ENCODE data around the gene SLC17A8.

DNA sequence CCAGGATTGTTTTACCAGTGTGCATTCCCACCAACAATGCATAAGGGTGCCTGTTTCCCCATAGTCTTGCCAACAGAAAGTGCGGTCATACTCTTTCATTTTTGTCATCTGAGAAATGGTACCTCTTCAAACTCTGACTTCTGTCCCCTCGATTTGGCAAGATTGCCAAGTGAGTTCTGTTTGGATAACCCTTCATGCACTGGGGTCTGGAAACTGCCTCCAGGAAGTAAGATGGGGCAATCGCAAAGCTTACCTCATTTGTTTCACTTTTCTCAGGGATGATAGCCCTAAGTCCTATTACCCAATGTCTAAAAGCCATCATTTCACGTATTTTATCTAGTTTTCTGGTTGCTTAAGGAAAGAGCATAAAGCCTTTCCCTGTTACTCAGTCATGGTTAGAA lies 88.2 kb downstream of the SLC17A8 start:
- TF ChIP-seq TAF1 (IDR thresholded peaks at IDR 0.05; ENCODE audit: low read depth, low read length) (no peak), POLR2AphosphoS5 (IDR thresholded peaks at IDR 0.05; ENCODE audit: low read depth, low read length) (no peak), POLR2A (IDR thresholded peaks at IDR 0.05; ENCODE audit: low read depth, low read length) (no peak), SPI1 (IDR thresholded peaks at IDR 0.05; ENCODE audit: low read depth, low read length) (no peak), PAX5 (IDR thresholded peaks at IDR 0.05; ENCODE audit: insufficient read depth, low read length, severe bottlenecking) (no peak)
